Body of pancreas (tissue), 4 donors: ENCODE data around the gene SH2D3C. TPM values are rescaled to one million over a fixed set of nuclear protein-coding genes. Genes with fewer than 3 reads are reported as not detected.

Experiments used
- ATAC-seq: fragments of 150-250 bp; one replicate; pipeline ENCODE4 v1.9.1; 2016
- DNase-seq, 4 donors: peaks; one replicate each; pipeline ENCODE4 v3.0.0-alpha.2; 2019
- H3K27ac ChIP-seq, 4 donors: fragments of 200-600 bp; sonication (generic); 1 replicate in 3 of 4; 2 replicates in 1 of 4; pipeline versions ENCODE4 v1.5.1 to v1.6.1; 2016 to 2019; ENCODE audit warnings: mild to moderate bottlenecking in 1 of 4, mixed read lengths in 1 of 4, moderate library complexity in 1 of 4
- H3K27me3 ChIP-seq, 2 donors: fragments of 200-600 bp; sonication (generic); one replicate each; pipeline ENCODE4 v1.6.0; 2016; ENCODE audit warnings: mild to moderate bottlenecking in 1 of 2
- H3K36me3 ChIP-seq, 2 donors: fragments of 200-600 bp; sonication (generic); replicated peaks in 1 of 2; 2 replicates each; pipeline ENCODE4 v1.5.1; 2016; ENCODE audit warnings: low read depth in 2 of 2; ENCODE audit not compliant: insufficient read depth in 1 of 2
- H3K4me1 ChIP-seq: fragments of 200-600 bp; sonication (generic); one replicate; pipeline ENCODE4 v1.6.0; 2016
- H3K4me3 ChIP-seq, 2 donors: fragments of 200-600 bp; sonication (generic); 1 replicate in 1 of 2; 2 replicates in 1 of 2; pipeline ENCODE4 v1.5.1; 2016 to 2019
- H3K9me3 ChIP-seq, 3 donors: fragments of 200-600 bp; sonication (generic); 1 replicate in 2 of 3; 2 replicates in 1 of 3; pipeline ENCODE4 v1.5.1; 2016
- CTCF ChIP-seq, 7 experiments: fragments of 450-650 bp in 4 of 7; fragments of 200-600 bp in 3 of 7; sonication (generic) in 3 of 7; IDR thresholded peaks; one replicate each; pipeline ENCODE4 v1.5.1; 2016 to 2019; ENCODE audit warnings: antibody characterized with exemption in 7 of 7
- POLR2A ChIP-seq, 3 donors: fragments of 450-650 bp; IDR thresholded peaks; one replicate each; pipeline ENCODE4 v1.6.1; 2016; ENCODE audit warnings: antibody characterized with exemption in 3 of 3, mild to moderate bottlenecking in 2 of 3
- WGBS, 2 donors: methylation state at CpG; one replicate each; pipeline ENCODE4 v1.1.5; 2017; 5-methylcytosine and 5-hydroxymethylcytosine counted together
- intact Hi-C: fragments of 100-400 bp; cut with DNase I; formaldehyde crosslinking; loops from one replicate; pipeline ENCODE4 v1.15.1; 2023
- total RNA-seq, 2 donors: library from RNA; depleted of rRNA; stranded (reverse); fragments of >200 nt; gene quantifications; one replicate each; pipeline ENCODE4 v1.1.0, GENCODE V29; 2016

Gene SH2D3C
- total RNA-seq, 2 donors from 2014 or later: 3.3 to 4.2 TPM

DNA sequence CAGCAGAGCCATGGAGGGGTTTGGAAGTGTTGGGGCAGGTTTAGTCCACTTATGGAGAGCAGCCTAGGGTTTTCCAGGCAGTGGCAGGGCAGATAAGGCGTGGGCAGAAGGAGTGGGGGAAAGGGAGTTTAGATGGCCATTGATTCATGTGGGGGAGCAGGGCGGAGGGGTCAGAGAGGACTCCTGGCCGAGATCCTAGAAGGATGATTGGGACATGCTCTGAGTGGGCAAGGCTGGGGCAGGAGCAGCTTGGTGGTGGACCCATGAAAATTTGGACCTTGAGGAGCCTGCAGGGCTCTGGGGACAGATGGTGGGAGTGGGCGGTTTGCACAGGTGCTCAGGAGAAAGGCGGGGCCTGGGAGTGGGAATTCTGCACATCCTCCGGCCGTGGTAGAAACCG lies 25.3 kb downstream of the SH2D3C start:
- H3K36me3 ChIP-seq: no peaks in the 10 kb centered on the region
- intact Hi-C loops: no loop called here

DNA sequence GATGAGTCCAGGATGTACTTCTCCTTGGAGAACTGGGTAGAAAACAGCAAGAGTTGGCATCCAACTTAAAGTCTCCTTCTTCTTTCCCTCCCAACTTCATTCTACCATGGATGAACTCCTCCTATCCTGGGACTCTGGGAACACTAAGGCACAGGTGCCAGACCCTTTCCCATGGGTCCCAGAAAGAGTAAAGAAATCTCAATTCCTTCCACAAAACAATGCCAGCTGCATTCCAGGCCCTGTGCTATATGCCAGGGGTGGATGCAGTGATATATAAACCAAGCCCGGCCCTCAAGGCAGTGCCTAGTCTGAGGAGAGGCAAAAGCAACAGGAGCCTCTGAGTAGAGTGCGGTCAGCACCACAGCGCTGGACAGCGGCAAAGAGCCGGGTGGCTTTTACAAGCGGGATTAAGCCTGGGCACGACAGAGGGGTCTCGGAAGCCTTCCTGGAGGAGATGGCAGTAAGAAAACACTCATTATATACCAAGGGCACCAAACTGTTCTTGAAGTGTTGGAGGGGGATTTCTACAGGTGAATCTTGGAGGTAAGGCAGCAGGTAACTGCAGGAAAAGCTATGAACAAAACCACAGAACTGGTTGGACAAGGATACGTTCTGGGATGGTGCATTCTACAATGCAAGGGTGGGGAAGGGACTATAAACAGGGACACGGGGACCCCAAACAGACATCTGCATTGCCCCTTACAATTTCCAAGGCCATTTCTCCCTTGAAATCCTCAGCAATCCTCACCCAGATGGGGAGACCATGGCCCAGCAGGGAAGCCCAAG lies 27.0 kb downstream of the SH2D3C start:
- H3K27me3 ChIP-seq: peaks cover 0 to 15% of the 10 kb centered on the region in 2 donors

More for the DNA sequence above, 25.3 kb downstream of the SH2D3C start:
- Histone ChIP-seq H3K9me3 (no peaks in the 10 kb centered on the region), H3K4me3 (no peak overlapping the region), H3K27ac (no peak overlapping the region), H3K27me3 (peaks cover 0 to 15% of the 10 kb centered on the region in 2 donors), H3K4me1 (peaks cover 7% of the 10 kb centered on the region)
- ATAC-seq (no peak), DNase-seq (no peak)
- TF ChIP-seq POLR2A (IDR thresholded peaks at IDR 0.05) (no peak), CTCF (IDR thresholded peaks at IDR 0.05) (no peak)
- WGBS, 2 donors: 72 to 75% methylated on average over 8 of the region's 8 CpGs

GRCh38 chr9:127749090-127749787 lies 29.2 kb downstream of the SH2D3C start:
- H3K9me3 ChIP-seq: no peaks in the 10 kb centered on the region
- WGBS, 2 donors: 87 to 90% methylated on average over 15 to 26 of the region's 26 CpGs
- intact Hi-C loops: loop anchor here (10.0 kb wide), 1 partner anchor 256 kb away; no protein-coding TSS in a partner anchor
- H3K4me3 ChIP-seq: no peak overlapping the region
- no peak overlapping the region for H3K27ac ChIP-seq
- no peaks in the 10 kb centered on the region for H3K36me3 ChIP-seq
- peaks cover 0 to 8% of the 10 kb centered on the region in 2 donors for H3K27me3 ChIP-seq
- no peak for TF ChIP-seq POLR2A (IDR thresholded peaks at IDR 0.05)
- TF ChIP-seq CTCF (IDR thresholded peaks at IDR 0.05): no peak
- no peak for DNase-seq
- no peak for ATAC-seq
- H3K4me1 ChIP-seq: no peaks in the 10 kb centered on the region

More for the DNA sequence above, 27.0 kb downstream of the SH2D3C start:
- WGBS, 2 donors: 27 to 32% methylated on average over 10 of the region's 10 CpGs
- TF ChIP-seq CTCF (IDR thresholded peaks at IDR 0.05): no peak
- no peak for TF ChIP-seq POLR2A (IDR thresholded peaks at IDR 0.05)
- no peaks in the 10 kb centered on the region for H3K9me3 ChIP-seq
- H3K27ac ChIP-seq: no peak overlapping the region
- DNase-seq (peak in 2 of 4 donors; percentile 39 to 44), ATAC-seq (no peak)
- no peaks in the 10 kb centered on the region for H3K36me3 ChIP-seq
- H3K4me1 ChIP-seq: peaks cover 7% of the 10 kb centered on the region
- intact Hi-C loops: no loop called here
- H3K4me3 ChIP-seq: no peak overlapping the region

- ATAC-seq (no peak), DNase-seq (no peak)
- Histone ChIP-seq H3K27me3 (no peaks in the 10 kb centered on the region), H3K36me3 (no peaks in the 10 kb centered on the region), H3K9me3 (no peaks in the 10 kb centered on the region), H3K4me1 (peaks cover 9% of the 10 kb centered on the region), H3K27ac (no peak overlapping the region), H3K4me3 (no peak overlapping the region)
- TF ChIP-seq CTCF (IDR thresholded peaks at IDR 0.05) (no peak), POLR2A (IDR thresholded peaks at IDR 0.05) (no peak)
- intact Hi-C loops: loop anchor here (10.0 kb wide), 1 partner anchor 258 kb away; no protein-coding TSS in a partner anchor
- WGBS, 2 donors: 46 to 59% methylated on average over 13 to 14 of the region's 15 CpGs
Measured at GRCh38 chr9:127746959-127747569, 31.4 kb downstream of the SH2D3C start.
